Ureter (tissue), 1 donor: ENCODE measurements around the gene CSNK1G3. TPM values are rescaled to one million over a fixed set of nuclear protein-coding genes. Genes with fewer than 3 reads are reported as not detected.

ENCODE experiments used
- DNase-seq: peaks from one replicate; pipeline ENCODE4 v3.0.0-alpha.2; 2020; ENCODE audit warnings: low spot score
- total RNA-seq: library from RNA; stranded (reverse); gene quantifications from one replicate; pipeline ENCODE4 v1.2.4, GENCODE V29; 2023
- donor health status: DM: yes; HTN: yes; CAD: no.

CSNK1G3 gene
- total RNA-seq, 1 donor from 2014 or later = 66.0 TPM

- DNase-seq = no peak
Observed at GRCh38 chr5:123645024-123645603, 133.1 kb downstream of the CSNK1G3 start.

GRCh38 chr5:123647066-123647465 is 135.1 kb downstream of the CSNK1G3 start:
- no peak for DNase-seq

- DNase-seq = no peak
Observed at GRCh38 chr5:123651234-123651633, 139.3 kb downstream of the CSNK1G3 start.

GRCh38 chr5:123659011-123659410 is 147.0 kb downstream of the CSNK1G3 start:
- no peak for DNase-seq

DNA sequence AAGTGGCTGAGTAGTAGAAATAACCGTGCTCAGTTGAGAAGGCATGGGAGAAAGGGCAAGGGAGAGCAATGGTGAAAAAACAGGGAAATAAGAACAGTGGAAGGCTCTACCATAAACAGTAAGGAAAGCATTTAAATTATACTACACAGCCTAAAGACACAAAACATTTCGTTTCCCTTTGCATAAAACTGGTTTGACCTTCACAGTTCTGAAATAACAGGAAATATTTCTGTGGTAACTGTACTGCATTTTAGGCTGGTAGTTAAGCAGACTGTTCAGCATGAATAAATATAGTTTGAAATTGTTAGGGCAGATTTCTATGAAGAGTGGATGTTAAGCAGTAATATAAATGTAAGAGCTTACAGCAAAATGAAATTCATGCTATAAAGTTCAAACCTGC is 147.5 kb downstream of the CSNK1G3 start:
- DNase-seq = no peak

DNA sequence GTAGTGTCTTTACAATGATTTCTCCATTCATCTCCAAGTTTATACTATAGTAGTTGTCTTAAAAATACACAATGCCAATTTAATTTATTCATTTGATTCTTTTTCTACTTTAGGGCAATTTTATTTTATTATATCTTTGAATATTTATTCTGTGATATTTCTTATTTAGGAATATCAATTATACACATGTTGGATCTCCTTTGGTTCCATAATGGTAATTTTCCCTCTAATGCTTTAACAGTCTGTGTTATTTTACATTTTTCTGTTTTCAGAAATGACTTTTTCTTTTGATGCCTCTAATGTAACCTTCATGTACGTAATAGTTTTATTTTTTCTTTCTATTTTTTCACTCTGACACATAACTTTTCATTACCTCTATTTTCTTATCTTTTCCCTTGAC is 153.0 kb downstream of the CSNK1G3 start:
- no peak for DNase-seq

DNA sequence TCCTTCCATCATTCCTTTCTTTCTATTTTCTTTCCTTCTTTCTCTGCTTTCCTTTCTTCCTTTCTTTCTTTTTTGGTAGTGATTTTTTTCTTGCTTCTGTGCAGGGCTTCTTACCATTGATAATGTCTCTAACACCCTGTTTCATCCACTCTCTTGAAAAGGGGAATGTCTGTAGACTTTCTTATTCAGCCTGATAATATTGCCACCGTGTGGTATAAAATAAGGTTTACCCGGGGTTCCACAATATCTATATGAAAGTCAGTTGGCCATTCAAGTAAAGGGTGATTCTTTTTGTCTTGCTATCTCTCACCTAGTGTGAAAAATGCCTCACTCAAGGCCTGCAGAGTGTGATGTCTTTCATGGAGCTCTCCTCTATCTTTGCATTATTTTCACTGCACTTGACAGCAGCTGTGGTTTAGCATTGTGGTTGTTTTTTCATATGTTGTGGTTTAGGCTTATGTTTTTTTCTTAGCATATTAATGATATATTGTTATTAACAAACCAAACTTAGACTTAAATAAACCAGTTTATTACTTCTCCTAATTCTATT is 153.9 kb downstream of the CSNK1G3 start:
- no peak for DNase-seq

Other genes with a start within 250 kb of the CSNK1G3 start
- 29.4 TPM for gene CEP120, start 88.8 kb upstream of the CSNK1G3 start, total RNA-seq